GM23248 (cell line): ENCODE measurements around the gene CIART. TPM values are rescaled to one million over a fixed set of nuclear protein-coding genes. Genes with fewer than 3 reads are reported as not detected.
"Not testable (repeated sequence)": the region's sequence is repeated elsewhere in the genome, so short reads cannot be mapped to it uniquely, and the experiment has no call there.

Source experiments
- DNase-seq: peaks from one replicate; pipeline ENCODE4 v3.0.0-alpha.2; 2015
- H2AFZ ChIP-seq: fragments of 200-600 bp; sonication (generic); 2 replicates; pipeline ENCODE4 v1.6.1; 2016; ENCODE audit warnings: antibody characterized with exemption
- H3F3A ChIP-seq: fragments of 200-600 bp; sonication (generic); 2 replicates; pipeline ENCODE4 v1.6.1; 2016; ENCODE audit warnings: mild to moderate bottlenecking, antibody characterized with exemption, mixed run types; ENCODE audit not compliant: insufficient read depth
- H3K27ac ChIP-seq: fragments of 200-600 bp; sonication (generic); 2 replicates; pipeline ENCODE4 v1.5.1; 2016; ENCODE audit warnings: mild to moderate bottlenecking
- H3K27me3 ChIP-seq: fragments of 200-600 bp; sonication (generic); replicated peaks from 2 replicates; pipeline ENCODE4 v1.6.1; 2016; ENCODE audit warnings: mild to moderate bottlenecking; ENCODE audit not compliant: insufficient read depth
- H3K36me3 ChIP-seq: fragments of 200-600 bp; sonication (generic); 2 replicates; pipeline ENCODE4 v1.6.1; 2016; ENCODE audit warnings: low read depth, mild to moderate bottlenecking
- H3K4me1 ChIP-seq: fragments of 200-600 bp; sonication (generic); 2 replicates; pipeline ENCODE4 v1.6.1; 2016; ENCODE audit warnings: mild to moderate bottlenecking; ENCODE audit not compliant: insufficient read depth
- H3K4me2 ChIP-seq: fragments of 200-600 bp; sonication (generic); one replicate; pipeline ENCODE4 v1.6.1; 2016; ENCODE audit warnings: mild to moderate bottlenecking; ENCODE audit not compliant: unreplicated experiment
- H3K4me3 ChIP-seq: fragments of 200-600 bp; sonication (generic); 2 replicates; pipeline ENCODE4 v1.5.1; 2016; ENCODE audit warnings: mild to moderate bottlenecking
- H3K79me2 ChIP-seq: fragments of 200-600 bp; sonication (generic); 2 replicates; pipeline ENCODE4 v1.6.1; 2016; ENCODE audit warnings: mild to moderate bottlenecking; ENCODE audit not compliant: insufficient read depth
- H3K9ac ChIP-seq: fragments of 200-600 bp; sonication (generic); 2 replicates; pipeline ENCODE4 v1.6.1; 2016; ENCODE audit warnings: mild to moderate bottlenecking
- H3K9me2 ChIP-seq: fragments of 200-600 bp; sonication (generic); 2 replicates; pipeline ENCODE4 v1.6.1; 2016; ENCODE audit warnings: mixed run types, mild to moderate bottlenecking, moderate library complexity; ENCODE audit not compliant: insufficient read depth
- H3K9me3 ChIP-seq: fragments of 200-600 bp; sonication (generic); one replicate; pipeline ENCODE4 v1.6.1; 2017; ENCODE audit warnings: low read depth
- H4K20me1 ChIP-seq: fragments of 200-600 bp; sonication (generic); 2 replicates; pipeline ENCODE4 v1.6.0; 2016; ENCODE audit not compliant: insufficient read depth
- EZH2 ChIP-seq: fragments of 200-600 bp; sonication (generic); IDR thresholded peaks from 2 replicates; pipeline ENCODE4 v1.6.1; 2018; ENCODE audit warnings: antibody characterized with exemption, mild to moderate bottlenecking; ENCODE audit not compliant: insufficient read depth, poor library complexity, severe bottlenecking
- EZH2phosphoT487 ChIP-seq: fragments of 200-600 bp; sonication (generic); IDR thresholded peaks from 2 replicates; pipeline ENCODE4 v1.6.1; 2018; ENCODE audit warnings: antibody characterized with exemption, moderate library complexity, mild to moderate bottlenecking, low read depth; ENCODE audit not compliant: insufficient read depth
- WGBS, 2 experiments: methylation state at CpG; one replicate each; pipeline ENCODE4 v1.1.6; 2015 to 2017; ENCODE audit warnings: low lambda C conversion rate in 2 of 2, low coverage in 1 of 2; ENCODE audit errors: missing lambda C conversion rate in 2 of 2; 5-methylcytosine and 5-hydroxymethylcytosine counted together
- in situ Hi-C: fragments of 300-500 bp; cut with MboI; formaldehyde crosslinking; loops from 2 replicates; pipeline ENCODE4 v1.15.0; 2020
- polyA plus RNA-seq: library from polyadenylated mRNA; unstranded; fragments of >200 nt; fragmentation: Nextera tagmentation; extraction: Ambion mirVana; gene quantifications from 2 replicates; pipeline ENCODE4 v1.2.1, GENCODE V29; 2016
- total RNA-seq: library from RNA; depleted of rRNA; stranded (reverse); fragments of >200 nt; shearing (Covaris generic); gene quantifications from 2 replicates; pipeline ENCODE4 v1.2.3, GENCODE V29; 2014

Gene CIART
- total and polyA plus RNA-seq, 2 experiments from 2014 or later: 1.8 to 6.7 TPM

- in situ Hi-C loops: no loop called here
- WGBS, 2 experiments: 50 to 61% methylated on average over 2 of the region's 2 CpGs
Measured at GRCh38 chr1:150302902-150303301, 20.5 kb downstream of the CIART start.

GRCh38 chr1:150308585-150308984 lies 26.2 kb downstream of the CIART start:
- in situ Hi-C loops, H3K4me1 ChIP-seq, H3K27me3 ChIP-seq, DNase-seq, H3K36me3 ChIP-seq, H3K27ac ChIP-seq, H3K9me3 ChIP-seq, H3K79me2 ChIP-seq, H3K4me2 ChIP-seq, H2AFZ ChIP-seq, H3K4me3 ChIP-seq, H3F3A ChIP-seq, H3K9me2 ChIP-seq, H3K9ac ChIP-seq, H4K20me1 ChIP-seq: not testable (repeated sequence)
- 89 to 93% methylated on average over 9 of the region's 9 CpGs for WGBS, 2 experiments

More at GRCh38 chr1:150302902-150303301, 20.5 kb downstream of the CIART start:
- Histone ChIP-seq H3K9me3 (no peaks in the 10 kb centered on the region), H3K4me1 (no peaks in the 10 kb centered on the region), H4K20me1 (no peaks in the 10 kb centered on the region), H3K4me3 (no peak overlapping the region), H3K9ac (no peak overlapping the region), H3K36me3 (peaks cover 33% of the 10 kb centered on the region), H2AFZ (no peak overlapping the region), H3K27ac (no peak overlapping the region), H3K79me2 (peaks cover 48% of the 10 kb centered on the region), H3F3A (no peaks in the 10 kb centered on the region; the same call in 1 of the 2 replicates), H3K4me2 (no peak overlapping the region), H3K27me3 (no peaks in the 10 kb centered on the region), H3K9me2 (no peaks in the 10 kb centered on the region)
- DNase-seq: no peak
- TF ChIP-seq EZH2 (no peak), EZH2phosphoT487 (no peak)

GRCh38 chr1:150309758-150310508 lies 27.6 kb downstream of the CIART start:
- H3K79me2 ChIP-seq: no peaks in the 10 kb centered on the region
- H3K36me3 ChIP-seq: peaks cover 6% of the 10 kb centered on the region; the same call in 1 of the 2 replicates
- 66 to 79% methylated on average over 10 of the region's 10 CpGs for WGBS, 2 experiments
- in situ Hi-C loops: no loop called here
- no peaks in the 10 kb centered on the region for H3K9me3 ChIP-seq
- H4K20me1 ChIP-seq: no peaks in the 10 kb centered on the region
- H3K27me3 ChIP-seq: no peaks in the 10 kb centered on the region
- H3K4me2 ChIP-seq: no peak overlapping the region
- TF ChIP-seq EZH2 (no peak), EZH2phosphoT487 (no peak)
- no peak overlapping the region for H3K9ac ChIP-seq
- no peaks in the 10 kb centered on the region for H3K9me2 ChIP-seq
- H3K27ac ChIP-seq: no peak overlapping the region
- peaks cover 8% of the 10 kb centered on the region for H3F3A ChIP-seq
- no peak for DNase-seq
- no peaks in the 10 kb centered on the region for H3K4me1 ChIP-seq
- H2AFZ ChIP-seq: no peak overlapping the region
- H3K4me3 ChIP-seq: no peak overlapping the region

- Histone ChIP-seq H3F3A (peaks cover 8% of the 10 kb centered on the region), H3K27ac (no peak overlapping the region), H3K4me1 (no peaks in the 10 kb centered on the region), H4K20me1 (no peaks in the 10 kb centered on the region), H3K9me3 (no peaks in the 10 kb centered on the region), H2AFZ (no peak overlapping the region), H3K9ac (no peak overlapping the region), H3K4me2 (no peak overlapping the region), H3K27me3 (no peaks in the 10 kb centered on the region), H3K4me3 (no peak overlapping the region), H3K79me2 (no peaks in the 10 kb centered on the region), H3K36me3 (peaks cover 6% of the 10 kb centered on the region; the same call in 1 of the 2 replicates), H3K9me2 (no peaks in the 10 kb centered on the region)
- 94 to 96% methylated on average over 2 of the region's 2 CpGs for WGBS, 2 experiments
- no peak for TF ChIP-seq EZH2phosphoT487
- TF ChIP-seq EZH2: no peak
- in situ Hi-C loops: no loop called here
- DNase-seq: no peak
Measured at GRCh38 chr1:150311762-150312161, 29.4 kb downstream of the CIART start.

- DNase-seq, H3K27me3 ChIP-seq, H3K4me1 ChIP-seq, H3K9me3 ChIP-seq, H3K27ac ChIP-seq, H3K4me3 ChIP-seq, H3K4me2 ChIP-seq, H3K9ac ChIP-seq, H2AFZ ChIP-seq, H3F3A ChIP-seq, H3K36me3 ChIP-seq, H3K79me2 ChIP-seq, in situ Hi-C loops, H4K20me1 ChIP-seq, H3K9me2 ChIP-seq: not testable (repeated sequence)
- 88 to 90% methylated on average over 4 of the region's 4 CpGs for WGBS, 2 experiments
Measured at GRCh38 chr1:150314691-150315090, 32.3 kb downstream of the CIART start.
